ENCODE results near the gene PRRG4. TPM values are rescaled to one million over a fixed set of nuclear protein-coding genes. Genes with fewer than 3 reads are reported as not detected.
"Not testable (repeated sequence)": the region's sequence is repeated elsewhere in the genome, so short reads cannot be mapped to it uniquely, and the experiment has no call there.

The PRRG4 gene
- total RNA-seq (2021) (11.5 and 11.9 TPM in 2 replicates), Bru-seq, nascent RNA (percentile 66 among the genes with signal in this experiment), BruChase-seq, experiment 1, labeled RNA remaining after a 2-hour chase (percentile 79 among the genes with signal in this experiment), BruChase-seq, experiment 2, labeled RNA remaining after a 6-hour chase (percentile 90 among the genes with signal in this experiment)
- long read RNA-seq, full-length matches to known transcripts = 8 of 10 reads
- long read RNA-seq, partial matches to known transcripts = 1 of 10 reads
- long read RNA-seq, other reads (novel, unspliced or antisense) = 1 of 10 reads

- Histone ChIP-seq H2AFZ (peak within 1 kb of the TSS; percentile 88), H3K9me3 (ENCODE audit: insufficient read depth, low read depth) (no peaks in the 10 kb centered on the region), H3K9me2 (ENCODE audit: insufficient read depth) (no peaks in the 10 kb centered on the region), H3K27ac (peak within 1 kb of the TSS; percentile 57), H3F3A (ENCODE audit: insufficient read depth, low read depth) (peaks cover 18% of the 10 kb centered on the region; the same call in 1 of the 2 replicates), H3K79me2 (ENCODE audit: low read depth) (peaks cover 9% of the 10 kb centered on the region; the same call in 1 of the 2 replicates), H3K4me1 (replicated peaks; ENCODE audit: insufficient read depth) (peaks cover 14% of the 10 kb centered on the region), H3K4me2 (peak within 1 kb of the TSS; percentile 76), H4K20me1 (ENCODE audit: insufficient read depth) (no peaks in the 10 kb centered on the region), H3K27me3 (ENCODE audit: insufficient read depth, low read depth) (no peaks in the 10 kb centered on the region), H3K36me3 (ENCODE audit: low read depth) (no peaks in the 10 kb centered on the region), H3K4me3 (peak within 1 kb of the TSS; percentile 72)
- ChIA-PET POLR2A (ENCODE audit: unreplicated experiment) (interaction anchor here (0.6 kb wide), 2 partner anchors 19 to 64 kb away, joined by 5 to 7 read pairs; no protein-coding TSS in a partner anchor), CTCF (no interaction called here)
- BruUV-seq (replicated peaks) = TSS peak; percentile 68
- peak; percentile 77 to 95 for DNase-seq
- TF ChIP-seq EZH2 (IDR thresholded peaks at IDR 0.05; ENCODE audit: low read depth) (no peak), CTCF (conservative IDR thresholded peaks at IDR 0.05) (no peak)
- intact Hi-C loops (cut with micrococcal nuclease; ENCODE audit: unreplicated experiment) = loop anchor here (2.0 kb wide), 1 partner anchor 65 kb away; no protein-coding TSS in a partner anchor
Observed at GRCh38 chr11:32829680-32830412, at the start of gene PRRG4. PRRG4 (plus strand) TSS chr11:32829927; CDS start chr11:32830530, 603 bp downstream.

- H2AFZ ChIP-seq; H3K4me3 ChIP-seq; H3K79me2 ChIP-seq (ENCODE audit: low read depth); H3K4me2 ChIP-seq; H3K36me3 ChIP-seq (ENCODE audit: low read depth); H3K9me2 ChIP-seq (ENCODE audit: insufficient read depth); H3K4me1 ChIP-seq (replicated peaks; ENCODE audit: insufficient read depth); H3K9me3 ChIP-seq (ENCODE audit: insufficient read depth, low read depth); H3K27me3 ChIP-seq (ENCODE audit: insufficient read depth, low read depth); intact Hi-C loops (cut with micrococcal nuclease; ENCODE audit: unreplicated experiment); H4K20me1 ChIP-seq (ENCODE audit: insufficient read depth); POLR2A ChIA-PET (ENCODE audit: unreplicated experiment); H3F3A ChIP-seq (ENCODE audit: insufficient read depth, low read depth); H3K27ac ChIP-seq; DNase-seq; CTCF ChIA-PET; BruUV-seq (replicated peaks): not testable (repeated sequence)
Observed at GRCh38 chr11:32780839-32781238, 48.9 kb upstream of the PRRG4 start.

- no TSS peak for BruUV-seq (replicated peaks)
- Histone ChIP-seq H2AFZ (no peak overlapping the region), H3K4me3 (no peak overlapping the region), H3K9me2 (ENCODE audit: insufficient read depth) (no peaks in the 10 kb centered on the region), H3K4me1 (replicated peaks; ENCODE audit: insufficient read depth) (no peaks in the 10 kb centered on the region), H3K9me3 (ENCODE audit: insufficient read depth, low read depth) (no peaks in the 10 kb centered on the region), H3K36me3 (ENCODE audit: low read depth) (no peaks in the 10 kb centered on the region), H3K27me3 (ENCODE audit: insufficient read depth, low read depth) (no peaks in the 10 kb centered on the region), H4K20me1 (ENCODE audit: insufficient read depth) (no peaks in the 10 kb centered on the region), H3K27ac (no peak overlapping the region), H3K4me2 (no peak overlapping the region), H3F3A (ENCODE audit: insufficient read depth, low read depth) (no peaks in the 10 kb centered on the region), H3K79me2 (ENCODE audit: low read depth) (no peaks in the 10 kb centered on the region)
- CTCF ChIA-PET = no interaction called here
- TF ChIP-seq EZH2 (IDR thresholded peaks at IDR 0.05; ENCODE audit: low read depth) = no peak
- POLR2A ChIA-PET (ENCODE audit: unreplicated experiment) = no interaction called here
- intact Hi-C loops (cut with micrococcal nuclease; ENCODE audit: unreplicated experiment) = no loop called here
- no peak for DNase-seq
Observed at GRCh38 chr11:32781721-32782120, 48.0 kb upstream of the PRRG4 start.

- POLR2A ChIA-PET (ENCODE audit: unreplicated experiment) = no interaction called here
- Histone ChIP-seq H3K4me2 (no peak overlapping the region), H3K36me3 (ENCODE audit: low read depth) (no peaks in the 10 kb centered on the region), H4K20me1 (ENCODE audit: insufficient read depth) (no peaks in the 10 kb centered on the region), H3K4me3 (no peak overlapping the region), H3K9me3 (ENCODE audit: insufficient read depth, low read depth) (no peaks in the 10 kb centered on the region), H2AFZ (no peak overlapping the region), H3K79me2 (ENCODE audit: low read depth) (no peaks in the 10 kb centered on the region), H3K9me2 (ENCODE audit: insufficient read depth) (no peaks in the 10 kb centered on the region), H3F3A (ENCODE audit: insufficient read depth, low read depth) (no peaks in the 10 kb centered on the region), H3K27ac (no peak overlapping the region), H3K27me3 (ENCODE audit: insufficient read depth, low read depth) (no peaks in the 10 kb centered on the region), H3K4me1 (replicated peaks; ENCODE audit: insufficient read depth) (no peaks in the 10 kb centered on the region)
- no peak for DNase-seq
- CTCF ChIA-PET = no interaction called here
- intact Hi-C loops (cut with micrococcal nuclease; ENCODE audit: unreplicated experiment) = no loop called here
- TF ChIP-seq CTCF (conservative IDR thresholded peaks at IDR 0.05) (no peak), EZH2 (IDR thresholded peaks at IDR 0.05; ENCODE audit: low read depth) (no peak)
- no TSS peak for BruUV-seq (replicated peaks)
Observed at GRCh38 chr11:32785262-32785661, 44.5 kb upstream of the PRRG4 start.

Data from PC-9 (cell line).